Fibroblast of pulmonary artery (primary cell): ENCODE measurements around the gene CACNA1C.

ENCODE experiments used
- DNase-seq: peaks from one replicate; pipeline ENCODE4 v3.0.0-alpha.2; 2010; ENCODE audit warnings: low read depth
- H3K4me3 ChIP-seq: replicated peaks from 2 replicates; pipeline ENCODE4 v1.5.1; 2011; ENCODE audit warnings: low read depth, mild to moderate bottlenecking, control low read depth, low read length, moderate library complexity
- TF ChIP-seq, protein P1 (sequence below): IDR thresholded peaks from 2 replicates; pipeline ENCODE4 v1.5.1; 2011; ENCODE audit warnings: mild to moderate bottlenecking, control low read depth, low read length, inconsistent platforms; ENCODE audit errors: missing control alignments

CACNA1C gene

GRCh38 chr12:2168808-2169207 is 116.0 kb downstream of the CACNA1C start:
- DNase-seq = peak; percentile 35
- no peak overlapping the region for H3K4me3 ChIP-seq
- TF ChIP-seq, protein P1, sequence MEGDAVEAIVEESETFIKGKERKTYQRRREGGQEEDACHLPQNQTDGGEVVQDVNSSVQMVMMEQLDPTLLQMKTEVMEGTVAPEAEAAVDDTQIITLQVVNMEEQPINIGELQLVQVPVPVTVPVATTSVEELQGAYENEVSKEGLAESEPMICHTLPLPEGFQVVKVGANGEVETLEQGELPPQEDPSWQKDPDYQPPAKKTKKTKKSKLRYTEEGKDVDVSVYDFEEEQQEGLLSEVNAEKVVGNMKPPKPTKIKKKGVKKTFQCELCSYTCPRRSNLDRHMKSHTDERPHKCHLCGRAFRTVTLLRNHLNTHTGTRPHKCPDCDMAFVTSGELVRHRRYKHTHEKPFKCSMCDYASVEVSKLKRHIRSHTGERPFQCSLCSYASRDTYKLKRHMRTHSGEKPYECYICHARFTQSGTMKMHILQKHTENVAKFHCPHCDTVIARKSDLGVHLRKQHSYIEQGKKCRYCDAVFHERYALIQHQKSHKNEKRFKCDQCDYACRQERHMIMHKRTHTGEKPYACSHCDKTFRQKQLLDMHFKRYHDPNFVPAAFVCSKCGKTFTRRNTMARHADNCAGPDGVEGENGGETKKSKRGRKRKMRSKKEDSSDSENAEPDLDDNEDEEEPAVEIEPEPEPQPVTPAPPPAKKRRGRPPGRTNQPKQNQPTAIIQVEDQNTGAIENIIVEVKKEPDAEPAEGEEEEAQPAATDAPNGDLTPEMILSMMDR = no peak

GRCh38 chr12:2169489-2169888 is 116.7 kb downstream of the CACNA1C start:
- no peak for DNase-seq
- TF ChIP-seq, protein P1 = no peak
- no peak overlapping the region for H3K4me3 ChIP-seq

DNA sequence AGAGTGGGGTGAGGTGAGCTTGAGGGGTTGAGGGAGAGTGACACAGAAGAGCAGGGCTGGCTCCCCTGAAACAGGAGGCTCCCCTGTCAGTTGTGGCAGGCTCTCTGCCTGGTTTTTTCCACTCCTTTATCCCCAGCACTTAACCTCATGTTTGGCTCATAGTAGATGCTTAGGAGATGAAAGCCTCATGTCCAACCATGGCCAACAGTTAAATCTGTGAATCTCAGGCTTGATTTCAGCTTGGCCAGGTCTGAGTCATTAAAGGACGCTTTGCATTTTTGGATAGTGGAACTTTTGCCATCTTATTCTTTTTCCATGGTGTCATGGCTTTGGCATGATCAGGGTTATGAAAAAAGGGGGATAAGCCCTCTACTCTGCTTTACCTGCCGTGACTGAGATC is 117.2 kb downstream of the CACNA1C start:
- no peak overlapping the region for H3K4me3 ChIP-seq
- DNase-seq = no peak
- TF ChIP-seq, protein P1 = no peak

DNA sequence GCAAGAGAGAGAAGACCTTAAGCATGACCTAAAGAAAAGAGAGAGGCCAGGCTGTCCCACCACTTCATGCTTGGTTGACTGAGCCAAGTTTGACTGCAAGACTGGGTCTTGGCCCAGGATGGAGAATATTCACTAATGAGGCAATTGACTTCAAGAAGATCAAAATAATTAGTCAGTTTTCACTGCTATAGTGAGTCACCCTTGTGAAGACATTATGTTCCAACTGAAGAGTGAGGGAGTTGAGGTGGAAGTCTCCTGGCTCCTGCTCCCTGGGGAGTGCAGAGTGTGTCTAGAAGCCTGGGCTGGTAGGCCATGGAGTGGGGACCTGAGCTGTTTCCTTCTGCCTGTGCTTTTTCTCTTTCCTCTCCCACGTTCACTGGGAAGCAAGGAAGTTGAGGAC is 117.6 kb downstream of the CACNA1C start:
- TF ChIP-seq, protein P1 = no peak
- no peak overlapping the region for H3K4me3 ChIP-seq
- DNase-seq = peak; percentile 40

DNA sequence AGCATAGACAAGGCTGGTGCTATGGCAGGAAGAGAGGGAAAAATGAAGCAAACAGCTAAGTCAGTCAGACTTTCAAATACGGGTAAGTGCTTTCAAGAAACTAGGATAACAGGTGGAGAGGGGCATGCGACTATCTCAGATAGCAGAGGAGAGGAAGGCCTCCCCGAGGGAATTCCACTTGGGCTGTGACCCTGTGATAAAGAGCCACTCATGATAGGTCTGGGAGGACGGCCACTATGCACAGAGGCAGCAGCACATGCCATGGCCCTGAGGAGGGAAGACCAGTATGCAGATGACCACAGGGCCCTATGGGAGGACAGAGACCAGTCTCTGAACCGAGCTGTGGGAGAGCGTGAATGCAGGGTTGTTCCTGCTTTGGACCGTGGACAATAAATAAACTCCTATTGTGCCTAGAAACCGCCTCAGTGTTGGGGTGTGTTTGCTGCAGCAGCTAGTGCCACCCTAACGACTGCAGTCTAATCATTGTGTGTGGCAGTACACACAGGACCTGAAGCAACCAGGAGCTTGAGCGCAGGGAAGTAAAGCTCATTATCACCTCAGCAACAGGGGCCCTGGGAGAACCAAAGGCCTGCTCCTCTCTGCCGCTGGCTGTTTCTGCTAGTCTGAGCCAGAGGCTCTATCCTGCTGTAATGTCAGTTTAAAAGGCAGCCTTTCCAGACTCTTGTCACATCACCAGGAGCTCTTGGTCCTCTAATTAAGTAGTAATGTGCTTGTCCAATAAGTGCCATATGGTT is 119.1 kb downstream of the CACNA1C start:
- TF ChIP-seq, protein P1 = no peak
- no peak overlapping the region for H3K4me3 ChIP-seq
- no peak for DNase-seq

GRCh38 chr12:2172491-2173214 is 119.9 kb downstream of the CACNA1C start:
- peak; percentile 14 for DNase-seq
- H3K4me3 ChIP-seq = no peak overlapping the region
- TF ChIP-seq, protein P1 = no peak
